ENCODE data around the gene MOV10L1.

DNA sequence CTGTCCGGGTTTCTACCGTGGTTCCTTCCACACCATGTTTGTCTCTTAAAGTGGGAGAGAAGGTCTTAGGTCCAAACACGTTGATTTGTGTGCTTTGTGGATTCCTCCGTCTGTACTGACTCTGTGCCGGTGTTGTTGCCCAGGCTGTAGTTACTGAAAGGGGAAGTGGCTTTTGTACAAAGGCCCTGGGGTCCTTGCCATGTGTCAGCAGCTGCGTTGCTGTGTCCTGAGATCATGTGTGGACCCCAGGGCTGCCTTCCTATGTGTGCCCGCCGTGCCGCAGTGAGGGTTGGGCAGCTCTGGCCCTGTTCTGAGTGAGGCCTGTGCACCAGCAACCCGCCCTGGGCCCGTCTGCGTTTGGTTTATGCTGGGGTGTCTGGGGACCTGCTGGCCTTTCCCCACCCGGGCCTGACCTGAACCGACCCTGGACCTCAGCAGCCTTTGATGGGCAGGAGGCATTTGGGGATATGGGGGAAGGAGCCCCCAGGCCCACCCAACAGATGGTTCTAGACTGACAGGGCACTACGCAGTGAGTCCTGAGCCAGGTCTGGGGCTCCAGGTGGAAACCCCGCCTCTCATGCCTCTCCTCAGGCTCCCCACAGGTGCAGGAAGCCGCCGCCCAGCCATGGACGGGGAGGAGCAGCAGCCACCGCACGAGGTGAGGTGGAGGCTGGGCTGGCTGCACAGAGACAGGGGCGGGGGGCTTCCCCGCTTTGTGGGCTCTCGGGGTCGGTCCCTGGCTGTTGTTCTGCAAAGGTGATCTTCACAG is 102.8 kb downstream of the MOV10L1 start:
- TF ChIP-seq, protein P1, sequence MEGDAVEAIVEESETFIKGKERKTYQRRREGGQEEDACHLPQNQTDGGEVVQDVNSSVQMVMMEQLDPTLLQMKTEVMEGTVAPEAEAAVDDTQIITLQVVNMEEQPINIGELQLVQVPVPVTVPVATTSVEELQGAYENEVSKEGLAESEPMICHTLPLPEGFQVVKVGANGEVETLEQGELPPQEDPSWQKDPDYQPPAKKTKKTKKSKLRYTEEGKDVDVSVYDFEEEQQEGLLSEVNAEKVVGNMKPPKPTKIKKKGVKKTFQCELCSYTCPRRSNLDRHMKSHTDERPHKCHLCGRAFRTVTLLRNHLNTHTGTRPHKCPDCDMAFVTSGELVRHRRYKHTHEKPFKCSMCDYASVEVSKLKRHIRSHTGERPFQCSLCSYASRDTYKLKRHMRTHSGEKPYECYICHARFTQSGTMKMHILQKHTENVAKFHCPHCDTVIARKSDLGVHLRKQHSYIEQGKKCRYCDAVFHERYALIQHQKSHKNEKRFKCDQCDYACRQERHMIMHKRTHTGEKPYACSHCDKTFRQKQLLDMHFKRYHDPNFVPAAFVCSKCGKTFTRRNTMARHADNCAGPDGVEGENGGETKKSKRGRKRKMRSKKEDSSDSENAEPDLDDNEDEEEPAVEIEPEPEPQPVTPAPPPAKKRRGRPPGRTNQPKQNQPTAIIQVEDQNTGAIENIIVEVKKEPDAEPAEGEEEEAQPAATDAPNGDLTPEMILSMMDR (conservative IDR thresholded peaks at IDR 0.05; ENCODE audit: low read depth in 2 of 2), result no peak
- TF ChIP-seq, protein P2, sequence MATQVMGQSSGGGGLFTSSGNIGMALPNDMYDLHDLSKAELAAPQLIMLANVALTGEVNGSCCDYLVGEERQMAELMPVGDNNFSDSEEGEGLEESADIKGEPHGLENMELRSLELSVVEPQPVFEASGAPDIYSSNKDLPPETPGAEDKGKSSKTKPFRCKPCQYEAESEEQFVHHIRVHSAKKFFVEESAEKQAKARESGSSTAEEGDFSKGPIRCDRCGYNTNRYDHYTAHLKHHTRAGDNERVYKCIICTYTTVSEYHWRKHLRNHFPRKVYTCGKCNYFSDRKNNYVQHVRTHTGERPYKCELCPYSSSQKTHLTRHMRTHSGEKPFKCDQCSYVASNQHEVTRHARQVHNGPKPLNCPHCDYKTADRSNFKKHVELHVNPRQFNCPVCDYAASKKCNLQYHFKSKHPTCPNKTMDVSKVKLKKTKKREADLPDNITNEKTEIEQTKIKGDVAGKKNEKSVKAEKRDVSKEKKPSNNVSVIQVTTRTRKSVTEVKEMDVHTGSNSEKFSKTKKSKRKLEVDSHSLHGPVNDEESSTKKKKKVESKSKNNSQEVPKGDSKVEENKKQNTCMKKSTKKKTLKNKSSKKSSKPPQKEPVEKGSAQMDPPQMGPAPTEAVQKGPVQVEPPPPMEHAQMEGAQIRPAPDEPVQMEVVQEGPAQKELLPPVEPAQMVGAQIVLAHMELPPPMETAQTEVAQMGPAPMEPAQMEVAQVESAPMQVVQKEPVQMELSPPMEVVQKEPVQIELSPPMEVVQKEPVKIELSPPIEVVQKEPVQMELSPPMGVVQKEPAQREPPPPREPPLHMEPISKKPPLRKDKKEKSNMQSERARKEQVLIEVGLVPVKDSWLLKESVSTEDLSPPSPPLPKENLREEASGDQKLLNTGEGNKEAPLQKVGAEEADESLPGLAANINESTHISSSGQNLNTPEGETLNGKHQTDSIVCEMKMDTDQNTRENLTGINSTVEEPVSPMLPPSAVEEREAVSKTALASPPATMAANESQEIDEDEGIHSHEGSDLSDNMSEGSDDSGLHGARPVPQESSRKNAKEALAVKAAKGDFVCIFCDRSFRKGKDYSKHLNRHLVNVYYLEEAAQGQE (IDR thresholded peaks at IDR 0.05; ENCODE audit: unreplicated experiment), result no peak
- TF ChIP-seq EZH2phosphoT487 (IDR thresholded peaks at IDR 0.05; ENCODE audit: unreplicated experiment) (no peak), POLR2AphosphoS5 (IDR thresholded peaks at IDR 0.05; ENCODE audit: low read depth) (no peak), JUNB (IDR thresholded peaks at IDR 0.05; ENCODE audit: unreplicated experiment) (no peak), EZH2 (IDR thresholded peaks at IDR 0.05; ENCODE audit: low read depth, unreplicated experiment) (no peak), STAT1 (IDR thresholded peaks at IDR 0.05; ENCODE audit: unreplicated experiment) (no peak), CREB1 (CRISPR knock-in tag; IDR thresholded peaks at IDR 0.05; ENCODE audit: low read depth) (no peak), NANOG (IDR thresholded peaks at IDR 0.05; ENCODE audit: borderline replicate concordance) (no peak), ZNF114 (CRISPR knock-in tag; IDR thresholded peaks at IDR 0.05) (no peak), ZNF331 (CRISPR knock-in tag; IDR thresholded peaks at IDR 0.05; ENCODE audit: low read depth) (no peak)
- TF ChIP-seq, protein P3, sequence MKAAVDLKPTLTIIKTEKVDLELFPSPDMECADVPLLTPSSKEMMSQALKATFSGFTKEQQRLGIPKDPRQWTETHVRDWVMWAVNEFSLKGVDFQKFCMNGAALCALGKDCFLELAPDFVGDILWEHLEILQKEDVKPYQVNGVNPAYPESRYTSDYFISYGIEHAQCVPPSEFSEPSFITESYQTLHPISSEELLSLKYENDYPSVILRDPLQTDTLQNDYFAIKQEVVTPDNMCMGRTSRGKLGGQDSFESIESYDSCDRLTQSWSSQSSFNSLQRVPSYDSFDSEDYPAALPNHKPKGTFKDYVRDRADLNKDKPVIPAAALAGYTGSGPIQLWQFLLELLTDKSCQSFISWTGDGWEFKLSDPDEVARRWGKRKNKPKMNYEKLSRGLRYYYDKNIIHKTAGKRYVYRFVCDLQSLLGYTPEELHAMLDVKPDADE (IDR thresholded peaks at IDR 0.05), result no peak
- TF ChIP-seq, protein P4, sequence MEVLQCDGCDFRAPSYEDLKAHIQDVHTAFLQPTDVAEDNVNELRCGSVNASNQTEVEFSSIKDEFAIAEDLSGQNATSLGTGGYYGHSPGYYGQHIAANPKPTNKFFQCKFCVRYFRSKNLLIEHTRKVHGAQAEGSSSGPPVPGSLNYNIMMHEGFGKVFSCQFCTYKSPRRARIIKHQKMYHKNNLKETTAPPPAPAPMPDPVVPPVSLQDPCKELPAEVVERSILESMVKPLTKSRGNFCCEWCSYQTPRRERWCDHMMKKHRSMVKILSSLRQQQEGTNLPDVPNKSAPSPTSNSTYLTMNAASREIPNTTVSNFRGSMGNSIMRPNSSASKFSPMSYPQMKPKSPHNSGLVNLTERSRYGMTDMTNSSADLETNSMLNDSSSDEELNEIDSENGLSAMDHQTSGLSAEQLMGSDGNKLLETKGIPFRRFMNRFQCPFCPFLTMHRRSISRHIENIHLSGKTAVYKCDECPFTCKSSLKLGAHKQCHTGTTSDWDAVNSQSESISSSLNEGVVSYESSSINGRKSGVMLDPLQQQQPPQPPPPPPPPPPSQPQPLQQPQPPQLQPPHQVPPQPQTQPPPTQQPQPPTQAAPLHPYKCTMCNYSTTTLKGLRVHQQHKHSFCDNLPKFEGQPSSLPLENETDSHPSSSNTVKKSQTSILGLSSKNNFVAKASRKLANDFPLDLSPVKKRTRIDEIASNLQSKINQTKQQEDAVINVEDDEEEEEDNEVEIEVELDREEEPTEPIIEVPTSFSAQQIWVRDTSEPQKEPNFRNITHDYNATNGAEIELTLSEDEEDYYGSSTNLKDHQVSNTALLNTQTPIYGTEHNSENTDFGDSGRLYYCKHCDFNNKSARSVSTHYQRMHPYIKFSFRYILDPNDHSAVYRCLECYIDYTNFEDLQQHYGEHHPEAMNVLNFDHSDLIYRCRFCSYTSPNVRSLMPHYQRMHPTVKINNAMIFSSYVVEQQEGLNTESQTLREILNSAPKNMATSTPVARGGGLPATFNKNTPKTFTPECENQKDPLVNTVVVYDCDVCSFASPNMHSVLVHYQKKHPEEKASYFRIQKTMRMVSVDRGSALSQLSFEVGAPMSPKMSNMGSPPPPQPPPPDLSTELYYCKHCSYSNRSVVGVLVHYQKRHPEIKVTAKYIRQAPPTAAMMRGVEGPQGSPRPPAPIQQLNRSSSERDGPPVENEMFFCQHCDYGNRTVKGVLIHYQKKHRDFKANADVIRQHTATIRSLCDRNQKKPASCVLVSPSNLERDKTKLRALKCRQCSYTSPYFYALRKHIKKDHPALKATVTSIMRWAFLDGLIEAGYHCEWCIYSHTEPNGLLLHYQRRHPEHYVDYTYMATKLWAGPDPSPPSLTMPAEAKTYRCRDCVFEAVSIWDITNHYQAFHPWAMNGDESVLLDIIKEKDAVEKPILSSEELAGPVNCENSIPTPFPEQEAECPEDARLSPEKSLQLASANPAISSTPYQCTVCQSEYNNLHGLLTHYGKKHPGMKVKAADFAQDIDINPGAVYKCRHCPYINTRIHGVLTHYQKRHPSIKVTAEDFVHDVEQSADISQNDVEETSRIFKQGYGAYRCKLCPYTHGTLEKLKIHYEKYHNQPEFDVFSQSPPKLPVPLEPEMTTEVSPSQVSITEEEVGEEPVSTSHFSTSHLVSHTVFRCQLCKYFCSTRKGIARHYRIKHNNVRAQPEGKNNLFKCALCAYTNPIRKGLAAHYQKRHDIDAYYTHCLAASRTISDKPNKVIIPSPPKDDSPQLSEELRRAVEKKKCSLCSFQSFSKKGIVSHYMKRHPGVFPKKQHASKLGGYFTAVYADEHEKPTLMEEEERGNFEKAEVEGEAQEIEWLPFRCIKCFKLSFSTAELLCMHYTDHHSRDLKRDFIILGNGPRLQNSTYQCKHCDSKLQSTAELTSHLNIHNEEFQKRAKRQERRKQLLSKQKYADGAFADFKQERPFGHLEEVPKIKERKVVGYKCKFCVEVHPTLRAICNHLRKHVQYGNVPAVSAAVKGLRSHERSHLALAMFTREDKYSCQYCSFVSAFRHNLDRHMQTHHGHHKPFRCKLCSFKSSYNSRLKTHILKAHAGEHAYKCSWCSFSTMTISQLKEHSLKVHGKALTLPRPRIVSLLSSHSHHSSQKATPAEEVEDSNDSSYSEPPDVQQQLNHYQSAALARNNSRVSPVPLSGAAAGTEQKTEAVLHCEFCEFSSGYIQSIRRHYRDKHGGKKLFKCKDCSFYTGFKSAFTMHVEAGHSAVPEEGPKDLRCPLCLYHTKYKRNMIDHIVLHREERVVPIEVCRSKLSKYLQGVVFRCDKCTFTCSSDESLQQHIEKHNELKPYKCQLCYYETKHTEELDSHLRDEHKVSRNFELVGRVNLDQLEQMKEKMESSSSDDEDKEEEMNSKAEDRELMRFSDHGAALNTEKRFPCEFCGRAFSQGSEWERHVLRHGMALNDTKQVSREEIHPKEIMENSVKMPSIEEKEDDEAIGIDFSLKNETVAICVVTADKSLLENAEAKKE (CRISPR knock-in tag; IDR thresholded peaks at IDR 0.05), result no peak

Measured in GM23338 (cell line).